Cardiac muscle cell (in vitro differentiated cells and primary cell): ENCODE data around the gene TCF3. TPM values are rescaled to one million over a fixed set of nuclear protein-coding genes. Genes with fewer than 3 reads are reported as not detected.
A peak's percentile ranks its signal among the peaks of the same experiment; 100 is the strongest.

Experiments used
- DNase-seq, 2 donors: peaks; one replicate each; pipeline versions ENCODE4 v3.0.0 to v3.0.0-alpha.2; 2010 to 2017; ENCODE audit warnings: low read depth in 1 of 2, low spot score in 1 of 2
- H3K27ac ChIP-seq: fragments of 200-600 bp; sonication (generic); 2 replicates; pipeline ENCODE4 v1.5.1; 2016
- H3K27me3 ChIP-seq: fragments of 200-600 bp; sonication (generic); 2 replicates; pipeline ENCODE4 v1.6.0; 2016; ENCODE audit warnings: control low read depth
- H3K36me3 ChIP-seq: fragments of 200-600 bp; sonication (generic); 2 replicates; pipeline ENCODE4 v1.5.1; 2016; ENCODE audit warnings: control low read depth
- H3K4me1 ChIP-seq: fragments of 200-600 bp; sonication (generic); 2 replicates; pipeline ENCODE4 v1.8.1; 2017; ENCODE audit warnings: low read depth, mild to moderate bottlenecking, mixed run types
- H3K4me3 ChIP-seq: fragments of 200-600 bp; sonication (generic); 2 replicates; pipeline ENCODE4 v1.5.1; 2016; ENCODE audit warnings: mild to moderate bottlenecking
- H3K9me3 ChIP-seq: fragments of 200-600 bp; sonication (generic); 2 replicates; pipeline ENCODE4 v1.5.1; 2017; ENCODE audit warnings: low read depth, mild to moderate bottlenecking, control low read depth
- CTCF ChIP-seq: IDR thresholded peaks from 2 replicates; pipeline ENCODE4 v1.5.1; 2012; ENCODE audit warnings: low read depth, mild to moderate bottlenecking, low read length
- polyA plus RNA-seq: library from polyadenylated mRNA; unstranded; fragments of >200 nt; fragmentation: Nextera tagmentation; extraction: Ambion mirVana; gene quantifications from 2 replicates; pipeline ENCODE4 v1.2.1, GENCODE V29; 2016
- total RNA-seq: library from RNA; depleted of rRNA; stranded (reverse); fragments of >200 nt; gene quantifications from 2 replicates; pipeline ENCODE4 v1.2.3, GENCODE V29; 2016

Gene TCF3
- total and polyA plus RNA-seq, 2 experiments from 2014 or later, result 110 to 281 TPM

DNA sequence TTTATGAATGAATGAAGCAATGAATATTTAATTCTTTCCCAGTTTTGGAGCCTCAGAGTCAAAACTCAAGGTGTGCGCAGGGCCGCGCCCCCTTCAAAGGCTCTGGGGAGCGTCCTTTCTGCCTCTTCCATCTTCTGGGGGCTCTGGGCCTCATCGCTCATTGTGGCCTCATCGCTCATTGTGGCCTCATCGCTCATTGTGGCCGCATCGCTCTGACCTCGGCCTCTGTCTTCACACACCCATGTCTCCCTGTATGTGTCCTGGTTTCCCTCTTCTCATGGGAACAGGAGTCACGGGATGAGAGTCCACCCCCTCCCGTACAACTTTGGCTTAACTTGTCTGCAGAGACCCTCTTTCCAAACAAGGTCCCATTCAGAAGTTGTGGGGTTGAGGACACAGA lies 81.1 kb downstream of the TCF3 start:
- H3K36me3 ChIP-seq, result no peaks in the 10 kb centered on the region
- H3K27me3 ChIP-seq, result no peaks in the 10 kb centered on the region
- H3K27ac ChIP-seq, result no peak overlapping the region
- H3K4me3 ChIP-seq, result no peak overlapping the region
- DNase-seq, result no peak
- no peak for TF ChIP-seq CTCF
- no peaks in the 10 kb centered on the region for H3K4me1 ChIP-seq
- no peaks in the 10 kb centered on the region for H3K9me3 ChIP-seq

GRCh38 chr19:1570836-1571235 lies 81.6 kb downstream of the TCF3 start:
- Histone ChIP-seq H3K4me1 (peaks cover 3% of the 10 kb centered on the region), H3K9me3 (no peaks in the 10 kb centered on the region), H3K4me3 (no peak overlapping the region), H3K27me3 (no peaks in the 10 kb centered on the region), H3K36me3 (no peaks in the 10 kb centered on the region), H3K27ac (no peak overlapping the region)
- DNase-seq, result no peak
- no peak for TF ChIP-seq CTCF

GRCh38 chr19:1569997-1570396 lies 82.4 kb downstream of the TCF3 start:
- H3K4me1 ChIP-seq, result peaks cover 4% of the 10 kb centered on the region
- H3K4me3 ChIP-seq, result no peak overlapping the region
- H3K27me3 ChIP-seq, result no peaks in the 10 kb centered on the region
- no peak for TF ChIP-seq CTCF
- no peak for DNase-seq
- no peaks in the 10 kb centered on the region for H3K36me3 ChIP-seq
- H3K27ac ChIP-seq, result no peak overlapping the region
- no peaks in the 10 kb centered on the region for H3K9me3 ChIP-seq

- Histone ChIP-seq H3K27ac (peak within 1 kb of the TSS; percentile 98), H3K4me3 (peak within 1 kb of the TSS; percentile 95), H3K4me1 (peaks cover 4% of the 10 kb centered on the region), H3K27me3 (no peaks in the 10 kb centered on the region), H3K36me3 (no peaks in the 10 kb centered on the region), H3K9me3 (no peaks in the 10 kb centered on the region)
- peak; percentile 79 to 89 for DNase-seq
- no peak for TF ChIP-seq CTCF
These were observed 83.9 kb downstream of the TCF3 start, which contains the start of gene MEX3D for GRCh38 chr19:1568320-1569019. MEX3D (minus strand) TSS chr19:1568325; CDS start chr19:1568058, 267 bp downstream.

DNA sequence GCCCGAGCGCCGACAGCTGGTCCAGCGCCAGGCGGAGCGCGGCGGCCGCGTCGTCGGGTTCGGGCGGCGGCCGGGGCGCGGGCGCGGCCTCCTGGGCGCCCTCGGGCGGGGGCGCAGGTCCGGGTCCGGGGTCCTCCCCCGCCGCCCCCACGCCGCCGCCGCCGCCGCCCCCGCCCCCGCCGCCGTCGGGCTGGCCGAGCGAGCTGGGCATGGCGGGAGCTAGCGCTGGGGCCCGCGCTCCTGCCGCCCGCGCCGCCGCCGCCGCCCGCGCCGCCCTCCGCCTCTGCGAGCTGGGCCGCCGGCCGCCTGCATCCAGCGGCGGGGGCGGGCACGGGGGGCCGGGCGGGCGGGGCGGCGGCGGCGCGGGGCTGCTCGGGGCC lies 84.6 kb downstream of the TCF3 start:
- no peak for TF ChIP-seq CTCF
- Histone ChIP-seq H3K4me3 (no peak overlapping the region), H3K27me3 (no peaks in the 10 kb centered on the region), H3K4me1 (peaks cover 4% of the 10 kb centered on the region), H3K27ac (no peak overlapping the region), H3K9me3 (no peaks in the 10 kb centered on the region), H3K36me3 (no peaks in the 10 kb centered on the region)
- peak in 1 of 2 donors; percentile 51 for DNase-seq
